ENCODE results near the gene PSMD6. TPM values are rescaled to one million over a fixed set of nuclear protein-coding genes. Genes with fewer than 3 reads are reported as not detected.

Gene PSMD6
- total and polyA plus RNA-seq, 12 donors: 39.0 to 103 (median 86.3) TPM

GRCh38 chr3:63967675-63968611 is 55.4 kb downstream of the PSMD6 start:
- DNase-seq (peak in 1 of 2 donors; percentile 47), ATAC-seq (peak; percentile 32 to 80 (median 60))
- intact Hi-C loops (cut with DNase I): loop anchor here in 1 of 10 donors (10.0 kb wide), 1 partner anchor 53 kb away; the partner anchor contains the start of gene SCAANT1
- Histone ChIP-seq H3K36me3 (peaks cover 0 to 11% (median 0%) of the 10 kb centered on the region in 9 donors), H3K27ac (peak overlapping the region in 9 of 10 donors; percentile 13 to 84 (median 44)), H3K4me3 (peak overlapping the region in 8 of 10 donors; percentile 3 to 48 (median 45)), H3K27me3 (no peaks in the 10 kb centered on the region), H3K4me1 (peaks cover 0 to 81% (median 69%) of the 10 kb centered on the region in 9 donors), H3K9me3 (no peaks in the 10 kb centered on the region)
- TF ChIP-seq, protein P1, sequence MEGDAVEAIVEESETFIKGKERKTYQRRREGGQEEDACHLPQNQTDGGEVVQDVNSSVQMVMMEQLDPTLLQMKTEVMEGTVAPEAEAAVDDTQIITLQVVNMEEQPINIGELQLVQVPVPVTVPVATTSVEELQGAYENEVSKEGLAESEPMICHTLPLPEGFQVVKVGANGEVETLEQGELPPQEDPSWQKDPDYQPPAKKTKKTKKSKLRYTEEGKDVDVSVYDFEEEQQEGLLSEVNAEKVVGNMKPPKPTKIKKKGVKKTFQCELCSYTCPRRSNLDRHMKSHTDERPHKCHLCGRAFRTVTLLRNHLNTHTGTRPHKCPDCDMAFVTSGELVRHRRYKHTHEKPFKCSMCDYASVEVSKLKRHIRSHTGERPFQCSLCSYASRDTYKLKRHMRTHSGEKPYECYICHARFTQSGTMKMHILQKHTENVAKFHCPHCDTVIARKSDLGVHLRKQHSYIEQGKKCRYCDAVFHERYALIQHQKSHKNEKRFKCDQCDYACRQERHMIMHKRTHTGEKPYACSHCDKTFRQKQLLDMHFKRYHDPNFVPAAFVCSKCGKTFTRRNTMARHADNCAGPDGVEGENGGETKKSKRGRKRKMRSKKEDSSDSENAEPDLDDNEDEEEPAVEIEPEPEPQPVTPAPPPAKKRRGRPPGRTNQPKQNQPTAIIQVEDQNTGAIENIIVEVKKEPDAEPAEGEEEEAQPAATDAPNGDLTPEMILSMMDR (IDR thresholded peaks at IDR 0.05): no peak
- 33 to 36% methylated on average over 11 of the region's 11 CpGs for WGBS, 2 donors

DNA sequence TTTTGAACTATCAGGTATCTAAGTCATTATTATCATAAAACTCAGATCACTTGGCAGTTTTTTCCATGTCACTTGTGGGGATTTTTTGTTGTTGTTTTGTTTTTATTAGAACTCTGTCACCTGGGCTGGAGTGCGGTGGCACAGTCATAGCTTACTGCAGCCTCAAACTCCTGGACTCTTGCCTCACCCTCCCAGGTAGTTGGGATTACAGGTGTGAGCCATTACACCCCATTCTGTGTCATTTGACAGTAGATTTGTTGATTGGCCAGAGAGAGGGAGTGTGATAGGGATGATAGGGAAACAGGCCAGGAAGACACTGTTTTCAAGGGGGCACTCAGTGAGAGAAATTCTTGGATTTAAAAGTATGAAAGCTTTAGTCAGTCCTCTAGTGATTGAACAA is 56.4 kb downstream of the PSMD6 start:
- Histone ChIP-seq H3K27ac (peak overlapping the region in 1 of 10 donors; percentile 84), H3K36me3 (peaks cover 0 to 9% (median 0%) of the 10 kb centered on the region in 9 donors), H3K9me3 (no peaks in the 10 kb centered on the region), H3K4me1 (peaks cover 0 to 75% (median 59%) of the 10 kb centered on the region in 9 donors), H3K27me3 (no peaks in the 10 kb centered on the region), H3K4me3 (no peak overlapping the region)
- WGBS, 2 donors: 96 to 98% methylated on average over 1 of the region's 1 CpG
- ATAC-seq: no peak
- intact Hi-C loops (cut with DNase I): loop anchor here in 1 of 10 donors (10.0 kb wide), 1 partner anchor 52 kb away; the partner anchor contains the start of gene SCAANT1
- no peak for DNase-seq
- TF ChIP-seq, protein P1 (IDR thresholded peaks at IDR 0.05): no peak

- no peaks in the 10 kb centered on the region for H3K9me3 ChIP-seq
- DNase-seq: no peak
- H3K4me1 ChIP-seq: peaks cover 0 to 71% (median 54%) of the 10 kb centered on the region in 9 donors
- H3K27ac ChIP-seq: no peak overlapping the region
- ATAC-seq: no peak
- no peaks in the 10 kb centered on the region for H3K27me3 ChIP-seq
- H3K36me3 ChIP-seq: peaks cover 0 to 9% (median 0%) of the 10 kb centered on the region in 9 donors
- intact Hi-C loops (cut with DNase I): loop anchor here in 1 of 10 donors (10.0 kb wide), 1 partner anchor 51 kb away; the partner anchor contains the start of gene SCAANT1
- TF ChIP-seq, protein P1 (IDR thresholded peaks at IDR 0.05): no peak
- 95 to 97% methylated on average over 4 of the region's 4 CpGs for WGBS, 2 donors
- H3K4me3 ChIP-seq: no peak overlapping the region
These were observed 57.3 kb downstream of the PSMD6 start for GRCh38 chr3:63966007-63966406.
